ENCODE results near the gene NCKAP5L.
A peak's percentile ranks its signal among the peaks of the same experiment; 100 is the strongest.
"Not testable (repeated sequence)": the region's sequence is repeated elsewhere in the genome, so short reads cannot be mapped to it uniquely, and the experiment has no call there.

NCKAP5L gene

DNA sequence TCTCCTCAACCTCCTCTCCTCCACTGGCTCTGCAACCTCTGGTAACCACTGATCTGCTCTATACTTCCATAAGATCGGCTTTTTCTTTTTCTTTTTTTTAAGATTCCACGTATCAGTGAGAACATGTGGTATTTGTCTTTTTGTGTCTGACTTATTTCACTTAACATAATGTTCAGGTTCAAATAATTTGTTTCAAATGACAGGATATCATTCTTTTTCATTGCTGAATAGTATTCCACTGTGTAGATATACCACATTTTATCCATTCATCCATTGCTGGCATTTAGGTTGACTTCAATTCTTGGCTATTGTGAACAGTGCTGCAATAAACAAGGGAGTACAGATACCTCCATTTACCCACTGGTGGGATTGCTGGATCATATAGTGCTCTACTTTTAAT lies 40.5 kb downstream of the NCKAP5L start:
- no peaks in the 10 kb centered on the region for H4K20me1 ChIP-seq (ENCODE audit: insufficient read depth, low read length)
- no peak overlapping the region for H3K4me2 ChIP-seq (ENCODE audit: low read length)
- no peak overlapping the region for H3K27ac ChIP-seq (ENCODE audit: low read length)
- H3K4me3 ChIP-seq (ENCODE audit: low read length), result no peak overlapping the region
- H2AFZ ChIP-seq (ENCODE audit: low read depth, low read length), result no peak overlapping the region
- peaks cover 5% of the 10 kb centered on the region; the same call in 1 of the 2 replicates for H3K9me3 ChIP-seq (ENCODE audit: insufficient read depth, low read length)
- no peaks in the 10 kb centered on the region for H3K27me3 ChIP-seq (ENCODE audit: low read depth, low read length)
- H3K4me1 ChIP-seq (ENCODE audit: low read length), result peaks cover 15% of the 10 kb centered on the region
- H3K79me2 ChIP-seq (ENCODE audit: low read length), result no peaks in the 10 kb centered on the region
- TF ChIP-seq CTCF (IDR thresholded peaks at IDR 0.05; ENCODE audit: low read depth, low read length), result no peak
- no peak for TF ChIP-seq EZH2phosphoT487 (IDR thresholded peaks at IDR 0.05; ENCODE audit: low read depth)
- H3K9ac ChIP-seq (ENCODE audit: low read length), result no peak overlapping the region
- no peaks in the 10 kb centered on the region for H3K36me3 ChIP-seq (replicated peaks; ENCODE audit: low read depth, low read length)

- H3K9ac ChIP-seq (ENCODE audit: low read length), result no peak overlapping the region
- peaks cover 5% of the 10 kb centered on the region for H3K9me3 ChIP-seq (ENCODE audit: insufficient read depth, low read length)
- no peaks in the 10 kb centered on the region for H3K27me3 ChIP-seq (ENCODE audit: low read depth, low read length)
- H3K4me3 ChIP-seq (ENCODE audit: low read length), result no peak overlapping the region
- peak overlapping the region; percentile 86 for H2AFZ ChIP-seq (ENCODE audit: low read depth, low read length)
- peak overlapping the region; percentile 14; the same call in 1 of the 2 replicates for H3K4me2 ChIP-seq (ENCODE audit: low read length)
- H3K4me1 ChIP-seq (ENCODE audit: low read length), result peaks cover 15% of the 10 kb centered on the region
- no peak for TF ChIP-seq EZH2phosphoT487 (IDR thresholded peaks at IDR 0.05; ENCODE audit: low read depth)
- H4K20me1 ChIP-seq (ENCODE audit: insufficient read depth, low read length), result no peaks in the 10 kb centered on the region
- no peaks in the 10 kb centered on the region for H3K79me2 ChIP-seq (ENCODE audit: low read length)
- no peaks in the 10 kb centered on the region for H3K36me3 ChIP-seq (replicated peaks; ENCODE audit: low read depth, low read length)
- H3K27ac ChIP-seq (ENCODE audit: low read length), result no peak overlapping the region
These were observed 43.3 kb downstream of the NCKAP5L start for GRCh38 chr12:49784756-49785409.

DNA sequence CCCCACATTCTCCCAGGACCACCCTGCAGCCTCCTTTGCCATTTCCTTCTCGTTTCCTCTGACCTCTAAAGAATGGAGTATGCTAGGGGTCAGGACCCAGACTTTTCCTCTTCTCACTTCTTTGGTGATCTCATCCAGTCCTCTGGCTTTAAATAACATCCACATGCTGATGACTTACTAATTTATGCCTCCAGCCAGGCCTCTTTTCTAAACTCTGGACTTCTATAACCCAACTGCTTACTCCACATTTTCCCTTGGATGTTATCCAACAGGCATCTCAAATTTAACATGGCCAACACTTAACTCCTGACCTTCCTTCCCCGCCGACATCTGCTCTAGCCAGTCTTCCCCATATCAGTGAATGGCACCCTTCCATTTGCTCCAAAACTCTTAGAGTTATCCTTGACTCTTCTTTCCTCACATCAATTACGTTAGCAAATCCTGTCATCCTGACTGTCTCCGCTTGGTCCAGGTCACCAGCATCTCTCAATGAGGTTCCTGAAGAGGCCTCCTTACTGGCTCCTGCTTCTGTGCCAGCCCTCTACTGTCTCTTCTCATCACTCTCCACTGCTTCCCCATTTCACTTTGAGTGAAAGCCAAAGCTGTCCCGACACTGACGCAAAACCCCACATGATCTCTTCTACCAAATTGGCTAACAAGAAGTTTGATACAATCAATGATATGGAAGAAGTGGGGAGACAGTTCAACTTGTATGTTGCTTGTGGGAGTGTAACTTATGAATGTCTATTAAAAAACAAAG lies 44.1 kb downstream of the NCKAP5L start:
- Histone ChIP-seq H3K4me2 (ENCODE audit: low read length) (peak overlapping the region; percentile 14; the same call in 1 of the 2 replicates), H4K20me1 (ENCODE audit: insufficient read depth, low read length) (no peaks in the 10 kb centered on the region), H3K27me3 (ENCODE audit: low read depth, low read length) (no peaks in the 10 kb centered on the region), H3K36me3 (replicated peaks; ENCODE audit: low read depth, low read length) (no peaks in the 10 kb centered on the region), H3K4me1 (ENCODE audit: low read length) (peaks cover 15% of the 10 kb centered on the region), H3K79me2 (ENCODE audit: low read length) (no peaks in the 10 kb centered on the region), H3K9ac (ENCODE audit: low read length) (no peak overlapping the region), H2AFZ (ENCODE audit: low read depth, low read length) (peak overlapping the region; percentile 86), H3K4me3 (ENCODE audit: low read length) (no peak overlapping the region), H3K9me3 (ENCODE audit: insufficient read depth, low read length) (peaks cover 5% of the 10 kb centered on the region), H3K27ac (ENCODE audit: low read length) (no peak overlapping the region)
- TF ChIP-seq EZH2phosphoT487 (IDR thresholded peaks at IDR 0.05; ENCODE audit: low read depth) (no peak), CTCF (IDR thresholded peaks at IDR 0.05; ENCODE audit: low read depth, low read length) (no peak)

GRCh38 chr12:49780914-49781313 lies 47.3 kb downstream of the NCKAP5L start:
- not testable (repeated sequence) for H2AFZ ChIP-seq (ENCODE audit: low read depth, low read length); H3K9me3 ChIP-seq (ENCODE audit: insufficient read depth, low read length); H3K79me2 ChIP-seq (ENCODE audit: low read length); H3K9ac ChIP-seq (ENCODE audit: low read length); H3K36me3 ChIP-seq (replicated peaks; ENCODE audit: low read depth, low read length); H3K27ac ChIP-seq (ENCODE audit: low read length); H3K27me3 ChIP-seq (ENCODE audit: low read depth, low read length); H3K4me3 ChIP-seq (ENCODE audit: low read length); H3K4me2 ChIP-seq (ENCODE audit: low read length); H4K20me1 ChIP-seq (ENCODE audit: insufficient read depth, low read length)
- peaks cover 33% of the 10 kb centered on the region for H3K4me1 ChIP-seq (ENCODE audit: low read length)

DNA sequence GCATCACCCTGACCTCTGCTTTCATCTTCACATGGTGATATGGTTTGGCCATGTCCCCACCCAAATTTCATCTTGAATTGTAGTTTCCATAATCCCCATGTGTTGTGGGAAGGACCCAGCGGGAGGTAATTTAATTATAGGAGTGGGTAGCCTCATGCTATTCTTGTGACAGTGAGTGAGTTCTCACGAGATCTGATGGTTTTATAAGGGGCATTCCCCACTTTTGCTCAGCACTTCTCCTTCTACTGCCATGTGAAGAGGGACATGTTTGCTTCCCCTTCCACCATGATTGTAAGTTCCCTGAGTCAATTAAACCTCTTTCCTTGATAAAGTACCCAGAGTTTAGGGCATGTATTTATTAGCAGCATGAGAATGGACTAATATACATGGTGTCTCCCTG lies 48.6 kb downstream of the NCKAP5L start:
- Histone ChIP-seq H3K4me2 (ENCODE audit: low read length) (no peak overlapping the region), H3K9ac (ENCODE audit: low read length) (no peak overlapping the region), H3K9me3 (ENCODE audit: insufficient read depth, low read length) (no peaks in the 10 kb centered on the region; the same call in 1 of the 2 replicates), H3K27ac (ENCODE audit: low read length) (no peak overlapping the region), H3K36me3 (replicated peaks; ENCODE audit: low read depth, low read length) (no peaks in the 10 kb centered on the region), H3K79me2 (ENCODE audit: low read length) (no peaks in the 10 kb centered on the region), H2AFZ (ENCODE audit: low read depth, low read length) (no peak overlapping the region), H4K20me1 (ENCODE audit: insufficient read depth, low read length) (no peaks in the 10 kb centered on the region), H3K4me3 (ENCODE audit: low read length) (no peak overlapping the region), H3K4me1 (ENCODE audit: low read length) (peaks cover 33% of the 10 kb centered on the region), H3K27me3 (ENCODE audit: low read depth, low read length) (no peaks in the 10 kb centered on the region)
- no peak for TF ChIP-seq EZH2phosphoT487 (IDR thresholded peaks at IDR 0.05; ENCODE audit: low read depth)
- TF ChIP-seq CTCF (IDR thresholded peaks at IDR 0.05; ENCODE audit: low read depth, low read length), result no peak
